OCI-LY7 (cell line): ENCODE measurements around the gene LMO4. TPM values are rescaled to one million over a fixed set of nuclear protein-coding genes. Genes with fewer than 3 reads are reported as not detected.

Experiments
- BruUV-seq: library from RNA; stranded (reverse); fragments of 400-500 nt; replicated peaks from 2 replicates; lab custom pipeline; 2021; lab: Mats Ljungman, UMichigan
- CTCF ChIA-PET: fragments of 300-600 bp; sonication (Branson Sonifier 250); formaldehyde crosslinking; loops from one replicate; lab custom pipeline; 2022; ENCODE audit warnings: antibody characterized with exemption; ENCODE audit not compliant: unreplicated experiment; lab: Charles Lee
- POLR2A ChIA-PET: fragments of 300-600 bp; sonication (Branson Sonifier 250); formaldehyde crosslinking; loops from one replicate; lab custom pipeline; 2022; ENCODE audit warnings: antibody characterized with exemption; lab: Charles Lee
- DNase-seq: peaks from one replicate; pipeline ENCODE4 v3.0.0-alpha.2; 2015; ENCODE audit warnings: low spot score
- H2AFZ ChIP-seq: fragments of 200-600 bp; sonication (generic), shearing (Covaris generic); 2 replicates; pipeline ENCODE4 v1.6.1; 2014; ENCODE audit warnings: mild to moderate bottlenecking, antibody characterized with exemption, low read length, moderate library complexity
- H3K27ac ChIP-seq: fragments of 200-600 bp; sonication (generic); 2 replicates; pipeline ENCODE4 v1.5.1; 2014; ENCODE audit warnings: mixed run types, low read depth, mild to moderate bottlenecking, moderate library complexity, low read length, inconsistent platforms; ENCODE audit not compliant: poor library complexity, severe bottlenecking
- H3K36me3 ChIP-seq: fragments of 200-600 bp; sonication (generic); 2 replicates; pipeline ENCODE4 v1.6.1; 2014; ENCODE audit warnings: mild to moderate bottlenecking, antibody characterized with exemption, low read length, moderate library complexity, mixed read lengths; ENCODE audit not compliant: insufficient read depth
- H3K4me1 ChIP-seq: fragments of 200-600 bp; sonication (generic); 2 replicates; pipeline ENCODE4 v1.5.1; 2014; ENCODE audit warnings: mild to moderate bottlenecking, low read length; ENCODE audit not compliant: insufficient read depth, poor library complexity, severe bottlenecking
- H3K4me2 ChIP-seq: fragments of 200-600 bp; sonication (generic); 2 replicates; pipeline ENCODE4 v1.6.1; 2014; ENCODE audit warnings: mild to moderate bottlenecking, low read length
- H3K4me3 ChIP-seq: fragments of 200-600 bp; sonication (generic); 2 replicates; pipeline ENCODE4 v1.5.1; 2014; ENCODE audit warnings: mild to moderate bottlenecking, low read depth, low read length; ENCODE audit not compliant: poor library complexity, severe bottlenecking
- H3K79me2 ChIP-seq: fragments of 200-600 bp; sonication (generic); 2 replicates; pipeline ENCODE4 v1.6.1; 2016; ENCODE audit warnings: low read depth, mild to moderate bottlenecking, low read length, moderate library complexity, mixed read lengths; ENCODE audit not compliant: insufficient read depth
- H3K9me2 ChIP-seq: fragments of 200-600 bp; sonication (generic); 2 replicates; pipeline ENCODE4 v1.6.1; 2016; ENCODE audit warnings: mild to moderate bottlenecking, low read length, mixed read lengths; ENCODE audit not compliant: insufficient read depth
- H3K9me3 ChIP-seq: fragments of 200-600 bp; sonication (generic); 2 replicates; pipeline ENCODE4 v1.6.1; 2014; ENCODE audit warnings: mild to moderate bottlenecking, mixed run types, low read length, mixed read lengths
- H4K20me1 ChIP-seq: fragments of 200-600 bp; sonication (generic); 2 replicates; pipeline ENCODE4 v1.6.1; 2014; ENCODE audit warnings: mild to moderate bottlenecking, antibody characterized with exemption, low read length, moderate library complexity, mixed read lengths; ENCODE audit not compliant: insufficient read depth
- EZH2phosphoT487 ChIP-seq: fragments of 200-600 bp; sonication (generic); IDR thresholded peaks from 2 replicates; pipeline ENCODE4 v1.6.1; 2018; ENCODE audit warnings: low read depth, borderline replicate concordance, mild to moderate bottlenecking, mixed run types, antibody characterized with exemption, low read length, moderate library complexity, mixed read lengths
- intact Hi-C: fragments of 100-400 bp; cut with micrococcal nuclease; formaldehyde crosslinking; loops from one replicate; pipeline ENCODE4 v1.10.0; 2022; ENCODE audit not compliant: unreplicated experiment
- total RNA-seq, 2 experiments: library from RNA; depleted of rRNA in 1 of 2; stranded (reverse); fragments of >200 nt in 1 of 2; shearing (Covaris generic) in 1 of 2; gene quantifications; 2 replicates each; pipeline ENCODE4 v1.2.3, GENCODE V29; 2014 to 2022
- TF ChIP-seq, protein P1 (sequence below): fragments of 200-600 bp; sonication (generic); conservative IDR thresholded peaks from 2 replicates; pipeline ENCODE4 v1.5.1; 2014; ENCODE audit warnings: mild to moderate bottlenecking, antibody characterized with exemption, low read length, moderate library complexity, mixed read lengths

Gene LMO4
- total RNA-seq, 2 experiments from 2014 or later, result 19.9 to 35.8 TPM

DNA sequence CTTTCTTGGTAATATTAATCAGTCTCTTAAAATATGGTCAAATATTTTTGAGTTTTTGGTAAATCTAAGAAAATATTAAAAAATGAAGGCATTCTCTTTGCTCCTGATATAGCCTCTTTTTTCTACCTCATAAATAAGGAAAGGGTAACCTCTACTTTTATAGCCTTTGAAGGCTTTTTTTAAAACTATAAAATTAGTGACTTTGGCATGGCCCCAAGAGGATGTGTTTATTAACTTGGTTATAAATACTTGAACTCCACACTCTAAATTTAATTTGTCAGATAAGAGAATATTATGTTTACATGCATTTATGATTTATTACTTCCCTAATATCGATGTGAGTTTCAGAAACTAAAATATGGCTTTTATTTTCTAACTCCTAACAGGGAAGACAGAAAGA lies 60.3 kb downstream of the LMO4 start:
- BruUV-seq, result no TSS peak
- CTCF ChIA-PET, result no interaction called here
- H3K9me2 ChIP-seq, result no peaks in the 10 kb centered on the region

DNA sequence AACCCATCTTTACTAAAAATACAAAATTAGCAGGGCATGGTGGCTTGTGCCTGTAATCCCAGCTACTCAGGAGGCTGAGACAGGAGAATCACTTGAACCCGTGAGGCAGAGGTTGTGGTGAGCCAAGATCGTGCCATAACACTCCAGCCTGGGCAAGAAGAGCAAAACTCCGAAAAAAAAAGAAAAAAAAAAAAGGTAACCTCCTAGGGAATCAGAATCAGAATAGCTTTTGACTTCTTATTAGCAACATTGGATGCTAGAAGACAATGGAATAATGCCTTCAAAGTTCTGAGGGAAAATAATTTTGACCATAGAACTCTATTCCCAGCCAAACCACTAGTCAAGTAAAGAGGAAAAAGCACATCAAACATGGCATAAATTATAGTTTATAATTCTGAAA lies 60.9 kb downstream of the LMO4 start:
- POLR2A ChIA-PET, result no interaction called here
- BruUV-seq, result no TSS peak
- Histone ChIP-seq H3K9me2 (no peaks in the 10 kb centered on the region), H3K36me3 (no peaks in the 10 kb centered on the region), H4K20me1 (no peaks in the 10 kb centered on the region), H3K4me1 (no peaks in the 10 kb centered on the region), H3K4me2 (no peak overlapping the region), H2AFZ (no peak overlapping the region), H3K27ac (no peak overlapping the region), H3K9me3 (no peaks in the 10 kb centered on the region), H3K79me2 (no peaks in the 10 kb centered on the region), H3K4me3 (no peak overlapping the region)
- intact Hi-C loops, result no loop called here
- TF ChIP-seq, protein P1, sequence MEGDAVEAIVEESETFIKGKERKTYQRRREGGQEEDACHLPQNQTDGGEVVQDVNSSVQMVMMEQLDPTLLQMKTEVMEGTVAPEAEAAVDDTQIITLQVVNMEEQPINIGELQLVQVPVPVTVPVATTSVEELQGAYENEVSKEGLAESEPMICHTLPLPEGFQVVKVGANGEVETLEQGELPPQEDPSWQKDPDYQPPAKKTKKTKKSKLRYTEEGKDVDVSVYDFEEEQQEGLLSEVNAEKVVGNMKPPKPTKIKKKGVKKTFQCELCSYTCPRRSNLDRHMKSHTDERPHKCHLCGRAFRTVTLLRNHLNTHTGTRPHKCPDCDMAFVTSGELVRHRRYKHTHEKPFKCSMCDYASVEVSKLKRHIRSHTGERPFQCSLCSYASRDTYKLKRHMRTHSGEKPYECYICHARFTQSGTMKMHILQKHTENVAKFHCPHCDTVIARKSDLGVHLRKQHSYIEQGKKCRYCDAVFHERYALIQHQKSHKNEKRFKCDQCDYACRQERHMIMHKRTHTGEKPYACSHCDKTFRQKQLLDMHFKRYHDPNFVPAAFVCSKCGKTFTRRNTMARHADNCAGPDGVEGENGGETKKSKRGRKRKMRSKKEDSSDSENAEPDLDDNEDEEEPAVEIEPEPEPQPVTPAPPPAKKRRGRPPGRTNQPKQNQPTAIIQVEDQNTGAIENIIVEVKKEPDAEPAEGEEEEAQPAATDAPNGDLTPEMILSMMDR, result no peak
- no peak for TF ChIP-seq EZH2phosphoT487
- no peak for DNase-seq
- CTCF ChIA-PET, result no interaction called here

More for the DNA sequence above, 60.3 kb downstream of the LMO4 start:
- H4K20me1 ChIP-seq, result no peaks in the 10 kb centered on the region
- no peak overlapping the region for H3K27ac ChIP-seq
- DNase-seq, result no peak
- no peak overlapping the region for H3K4me2 ChIP-seq
- H3K4me1 ChIP-seq, result no peaks in the 10 kb centered on the region
- H3K79me2 ChIP-seq, result no peaks in the 10 kb centered on the region
- POLR2A ChIA-PET, result no interaction called here
- H2AFZ ChIP-seq, result no peak overlapping the region
- H3K9me3 ChIP-seq, result no peaks in the 10 kb centered on the region
- no peak for TF ChIP-seq EZH2phosphoT487
- TF ChIP-seq, protein P1, result no peak
- no peaks in the 10 kb centered on the region for H3K36me3 ChIP-seq
- no peak overlapping the region for H3K4me3 ChIP-seq
- intact Hi-C loops, result no loop called here

DNA sequence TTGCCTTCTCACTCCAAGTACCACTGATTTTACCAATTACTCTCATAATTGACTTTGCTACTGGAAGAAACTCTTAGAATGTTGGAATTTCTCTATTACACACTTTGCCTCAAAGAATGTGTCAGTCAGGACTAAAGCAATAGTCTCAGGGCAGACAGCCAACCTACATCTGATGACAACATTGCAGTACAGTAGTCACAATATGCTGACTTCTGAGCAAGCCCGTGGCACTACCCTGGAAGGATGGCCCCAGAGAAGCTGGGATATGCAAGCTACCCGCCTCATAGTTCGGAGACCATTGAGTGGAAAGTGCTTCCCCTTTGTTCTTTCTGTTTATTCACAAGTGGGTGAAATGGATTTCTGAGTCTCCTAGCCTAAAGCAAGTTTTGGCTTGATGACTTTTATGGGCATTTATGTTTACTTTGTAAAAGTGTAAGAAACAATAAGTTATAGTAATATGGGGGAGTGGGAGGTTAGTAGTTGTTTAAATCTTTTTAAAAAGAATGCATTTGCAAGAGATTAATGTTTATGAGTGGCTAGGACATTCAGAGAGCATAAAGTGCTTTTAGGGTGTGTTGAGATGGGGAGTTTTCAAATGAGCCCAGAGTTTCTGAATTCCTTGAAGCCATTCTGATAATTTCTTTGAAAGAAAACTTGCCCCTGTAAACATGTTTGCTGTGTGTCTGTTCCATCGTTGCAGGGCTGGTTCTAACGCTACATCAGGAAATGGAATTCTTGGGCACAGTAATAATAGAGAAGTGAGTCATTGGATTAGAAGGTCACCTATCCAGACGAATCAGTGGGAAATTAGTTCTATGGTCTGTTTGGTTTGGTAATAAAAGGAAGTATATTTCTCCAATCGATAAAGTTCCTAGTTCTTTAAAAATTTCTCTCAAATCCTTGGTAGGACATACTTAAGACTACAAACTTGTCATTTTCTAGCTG lies 63.8 kb downstream of the LMO4 start:
- DNase-seq, result no peak
- no peak overlapping the region for H3K27ac ChIP-seq
- H3K79me2 ChIP-seq, result no peaks in the 10 kb centered on the region
- no peak overlapping the region for H2AFZ ChIP-seq
- no peak overlapping the region for H3K4me2 ChIP-seq
- H3K36me3 ChIP-seq, result no peaks in the 10 kb centered on the region
- TF ChIP-seq, protein P1, result no peak
- no peak for TF ChIP-seq EZH2phosphoT487
- H3K9me2 ChIP-seq, result no peaks in the 10 kb centered on the region
- no peaks in the 10 kb centered on the region for H3K9me3 ChIP-seq
- H4K20me1 ChIP-seq, result no peaks in the 10 kb centered on the region
- POLR2A ChIA-PET, result interaction anchor here (0.6 to 0.7 kb wide), 2 partner anchors 57 to 72 kb away, joined by 3 to 4 read pairs; no protein-coding TSS in a partner anchor
- CTCF ChIA-PET, result interaction anchor here (1.0 kb wide), 1 partner anchor 11 kb away, joined by 3 read pairs; no protein-coding TSS in a partner anchor
- no peak overlapping the region for H3K4me3 ChIP-seq
- no TSS peak for BruUV-seq
- intact Hi-C loops, result no loop called here
- H3K4me1 ChIP-seq, result no peaks in the 10 kb centered on the region
